ENCODE data around the gene CYBC1. TPM values are rescaled to one million over a fixed set of nuclear protein-coding genes. Genes with fewer than 3 reads are reported as not detected.

Gene CYBC1
- 362 and 372 TPM in 2 replicates for total RNA-seq

GRCh38 chr17:82450357-82451106, at the start of gene CYBC1:
Gene CYBC1 (minus strand): TSS chr17:82450752. CDS start chr17:82449254, 1,498 bp downstream.
- intact Hi-C loops (cut with micrococcal nuclease) = loop anchor here (1.0 to 5.0 kb wide), 7 partner anchors 8 to 588 kb away; partner anchors contain the start of genes CSNK1D, FOXK2, NARF and P4HB

- intact Hi-C loops (cut with micrococcal nuclease) = loop anchor here (1.0 kb wide), 2 partner anchors 22 to 78 kb away; partner anchors contain the start of gene FOXK2
These were observed 47.2 kb upstream of the CYBC1 start for GRCh38 chr17:82497483-82498405.

- intact Hi-C loops (cut with micrococcal nuclease) = loop anchor here (1.0 kb wide), 2 partner anchors 23 to 77 kb away; partner anchors contain the start of gene FOXK2
These were observed 46.2 kb upstream of the CYBC1 start for GRCh38 chr17:82496529-82497434.

GRCh38 chr17:82495844-82496528, 45.4 kb upstream of the CYBC1 start:
- intact Hi-C loops (cut with micrococcal nuclease) = no loop called here

- intact Hi-C loops (cut with micrococcal nuclease) = loop anchor here (1.0 kb wide), 4 partner anchors 36 to 142 kb away; partner anchors contain the start of gene NARF
These were observed 43.9 kb upstream of the CYBC1 start for GRCh38 chr17:82494236-82495055.

- intact Hi-C loops (cut with micrococcal nuclease) = no loop called here
These were observed 42.8 kb upstream of the CYBC1 start for GRCh38 chr17:82493226-82493781.

GRCh38 chr17:82492643-82493225, 42.2 kb upstream of the CYBC1 start:
- intact Hi-C loops (cut with micrococcal nuclease) = no loop called here

GRCh38 chr17:82491533-82491932, 41.0 kb upstream of the CYBC1 start:
- intact Hi-C loops (cut with micrococcal nuclease) = no loop called here

GRCh38 chr17:82491196-82491530, 40.6 kb upstream of the CYBC1 start:
- intact Hi-C loops (cut with micrococcal nuclease) = no loop called here

- intact Hi-C loops (cut with micrococcal nuclease) = no loop called here
These were observed 40.1 kb upstream of the CYBC1 start for GRCh38 chr17:82490512-82491195.

GRCh38 chr17:82489851-82490511, 39.4 kb upstream of the CYBC1 start:
- intact Hi-C loops (cut with micrococcal nuclease) = no loop called here

- intact Hi-C loops (cut with micrococcal nuclease) = no loop called here
These were observed 38.6 kb upstream of the CYBC1 start for GRCh38 chr17:82489117-82489516.

- intact Hi-C loops (cut with micrococcal nuclease) = no loop called here
These were observed 37.4 kb upstream of the CYBC1 start for GRCh38 chr17:82487910-82488309.

- intact Hi-C loops (cut with micrococcal nuclease) = no loop called here
These were observed 35.9 kb upstream of the CYBC1 start for GRCh38 chr17:82486231-82487094.

GRCh38 chr17:82483836-82484235, 33.3 kb upstream of the CYBC1 start:
- intact Hi-C loops (cut with micrococcal nuclease) = no loop called here

- intact Hi-C loops (cut with micrococcal nuclease) = no loop called here
These were observed 32.7 kb upstream of the CYBC1 start for GRCh38 chr17:82483204-82483660.

- intact Hi-C loops (cut with micrococcal nuclease) = no loop called here
These were observed 29.8 kb upstream of the CYBC1 start for GRCh38 chr17:82480318-82480717.

All from T-helper 1 cell treated with Interleukin-12 subunit alpha and Interleukin-12 subunit beta and Interleukin-4 antibody, amounts not matched to agents 30 ng/mL and 1 ng/mL, for 36 hours (primary cell).